NCI-H446 treated with DMSO at 0.1 percent for 48 hours (cell line): ENCODE results near the gene LRWD1.

ENCODE experiments used
- DNase-seq: peaks from one replicate; lab custom pipeline; 2025; lab: John Stamatoyannopoulos, UW

LRWD1 gene

DNA sequence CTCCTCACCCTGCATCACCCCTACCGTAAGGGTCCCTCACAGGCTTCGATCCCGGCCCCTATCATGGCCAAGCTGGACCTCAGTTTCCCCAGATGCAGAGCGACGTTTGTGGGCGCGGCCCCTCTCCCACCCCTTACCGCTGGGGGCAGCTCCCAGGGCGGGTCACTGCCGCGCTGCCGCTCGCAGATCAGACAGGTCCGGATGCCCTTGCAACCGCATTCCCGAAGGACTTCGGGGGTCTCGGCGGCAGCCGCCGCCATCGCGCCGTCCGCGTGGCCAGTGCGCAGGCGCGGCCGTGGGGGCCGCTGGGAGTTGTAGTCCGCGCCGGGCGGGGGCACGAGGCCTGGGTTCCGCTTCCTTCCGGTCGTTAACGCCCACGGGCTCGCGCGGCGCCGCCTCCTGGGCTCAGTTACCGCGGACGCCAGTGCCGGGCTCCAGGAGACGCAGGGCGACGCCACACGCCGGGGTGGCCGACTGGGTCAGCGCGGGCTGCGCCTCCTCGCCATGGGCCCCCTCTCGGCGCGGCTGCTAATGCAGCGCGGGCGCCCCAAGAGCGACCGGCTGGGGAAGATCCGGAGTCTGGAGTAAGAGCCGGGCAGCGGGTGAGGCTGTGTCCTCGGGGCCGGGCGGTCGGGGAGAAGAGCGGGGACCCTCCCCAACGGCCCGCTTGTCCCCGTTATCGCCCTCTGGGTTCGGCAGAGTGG, at the start of gene LRWD1, which contains the start of gene ALKBH4:
TSS of gene LRWD1 (plus strand) at position 408 of the 704 bp plus-strand sequence. CDS start at position 505, 97 bp downstream.
TSS of gene ALKBH4 (minus strand) at position 287 of the 704 bp plus-strand sequence. CDS start at position 260, 27 bp downstream.
- DNase-seq: peak; percentile 60

DNA sequence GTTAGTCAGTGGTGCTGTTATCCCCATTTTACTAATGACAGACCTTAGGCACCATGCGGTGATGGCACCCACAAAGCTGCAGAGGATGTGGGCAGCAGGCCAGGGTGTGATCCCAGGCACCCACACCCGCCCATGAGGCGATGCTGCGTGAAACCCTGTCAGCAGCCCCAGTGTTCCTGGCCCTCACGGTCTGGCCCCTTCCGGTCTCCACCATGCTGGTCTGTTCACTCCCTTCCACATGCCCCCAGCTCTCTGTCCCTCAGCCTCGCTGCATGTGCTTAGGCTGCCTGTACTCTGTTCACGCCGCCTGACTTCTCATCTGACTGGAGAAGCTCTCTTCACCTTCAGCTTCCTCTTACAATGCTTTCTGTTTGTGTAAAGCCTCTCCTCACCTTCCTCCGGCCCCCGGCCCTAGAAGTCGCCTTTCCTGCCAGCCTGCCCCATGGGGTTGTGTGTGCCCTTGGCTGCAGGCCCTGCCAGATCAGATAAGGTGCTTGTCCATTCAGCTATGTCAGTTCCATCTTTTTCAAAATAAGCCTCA, 49.0 kb upstream of the LRWD1 start:
- DNase-seq: no peak

DNA sequence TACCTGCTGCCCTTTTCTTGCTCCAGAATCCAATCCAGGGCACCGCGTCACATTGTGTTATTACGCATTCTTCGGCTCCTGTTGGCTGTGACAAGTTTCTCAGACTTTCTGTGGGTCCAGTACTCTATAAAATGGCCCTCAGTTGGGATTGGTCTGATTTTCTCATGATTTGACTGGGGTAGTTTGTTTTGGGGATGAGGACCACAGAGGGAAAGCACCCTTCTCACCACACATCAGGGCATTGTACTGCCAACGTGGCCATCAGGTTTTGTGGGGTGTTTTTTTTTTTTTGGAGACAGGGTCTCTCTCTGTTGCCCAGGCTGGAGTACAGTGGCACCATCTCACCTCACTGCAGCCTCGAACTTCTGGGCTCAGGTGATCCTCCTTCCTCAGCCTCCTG, 48.4 kb upstream of the LRWD1 start:
- DNase-seq: no peak

DNA sequence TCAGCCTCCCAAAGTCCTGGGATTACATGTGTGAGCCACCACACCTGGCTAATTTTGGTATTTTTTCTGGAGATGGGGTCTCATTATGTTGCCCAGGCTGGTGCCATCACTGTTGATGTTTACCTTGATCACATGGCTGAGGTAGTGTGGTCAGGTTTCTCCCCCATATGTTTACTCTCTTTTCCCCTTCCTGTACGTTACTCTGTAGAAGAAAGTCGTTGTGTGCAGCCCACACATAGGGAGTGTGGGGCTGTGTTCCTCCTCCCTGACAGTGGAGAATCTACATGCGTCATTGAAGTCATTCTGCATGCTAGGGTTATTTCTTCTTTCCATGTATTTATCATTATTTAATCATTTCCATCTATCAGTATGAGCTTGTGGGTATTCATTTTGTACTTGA, 47.7 kb upstream of the LRWD1 start:
- no peak for DNase-seq

DNA sequence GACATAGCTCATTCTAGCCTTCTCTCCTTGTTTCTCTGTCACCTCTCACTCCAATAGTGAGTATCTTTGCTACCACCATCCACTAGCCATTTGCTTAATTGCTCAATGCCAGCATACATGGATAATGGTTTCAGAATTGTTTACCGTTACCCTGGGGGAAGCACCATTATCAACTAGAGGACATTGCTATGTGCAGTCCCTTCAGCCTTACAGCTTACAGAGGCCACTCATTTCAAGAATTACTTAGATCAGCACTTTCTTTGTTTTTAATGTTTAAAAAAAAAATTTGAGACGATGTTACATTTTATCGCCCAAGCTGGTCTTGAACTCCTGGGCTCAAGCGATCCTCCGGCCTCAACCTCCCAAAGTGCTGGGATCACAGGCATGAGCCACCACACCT, 46.2 kb upstream of the LRWD1 start:
- no peak for DNase-seq

DNA sequence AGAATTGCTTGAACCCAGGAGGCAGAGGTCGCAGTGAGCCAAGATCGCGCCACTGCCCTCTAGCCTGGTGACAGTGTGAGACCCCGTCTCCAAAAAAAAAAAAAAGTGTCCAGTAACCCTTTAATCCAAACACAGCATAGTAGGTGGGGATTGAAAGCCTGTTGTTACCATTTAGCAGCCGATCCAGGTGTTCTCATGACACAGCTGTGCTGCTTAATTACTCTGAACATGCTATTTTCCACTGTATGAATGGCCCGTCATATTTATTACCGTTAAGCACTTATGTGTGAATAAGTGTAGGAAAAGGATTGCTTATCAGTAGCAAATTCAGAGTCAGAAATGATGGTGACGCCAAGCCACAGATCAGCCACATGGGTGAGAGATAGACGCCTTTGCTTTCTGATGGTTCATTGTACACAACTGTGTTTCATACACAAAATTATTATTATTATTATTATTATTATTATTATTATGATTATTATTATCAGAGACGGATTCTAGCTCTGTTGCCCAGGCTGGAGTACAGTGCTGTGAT, 43.0 kb upstream of the LRWD1 start:
- no peak for DNase-seq

DNA sequence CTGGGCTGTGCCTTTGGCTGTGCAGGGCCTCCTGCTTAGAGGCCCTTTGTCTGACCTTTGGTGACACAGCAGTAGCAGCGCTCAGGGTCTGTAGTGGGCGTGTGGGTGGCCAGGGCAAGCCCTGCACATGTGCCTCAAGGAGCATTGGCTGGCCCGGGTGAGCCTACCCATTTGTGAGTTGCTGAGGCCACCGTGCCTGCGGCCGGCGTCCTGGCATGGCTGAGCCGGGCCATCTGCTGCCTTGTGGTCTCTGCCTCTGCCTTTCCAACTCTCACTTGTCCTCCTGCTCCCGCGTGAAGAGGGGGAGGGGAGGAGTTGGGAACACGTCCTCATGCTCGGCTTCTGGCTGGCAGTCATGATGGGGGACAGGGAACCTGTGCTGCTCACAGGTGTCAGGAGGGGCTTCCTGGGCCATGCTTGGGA, 40.6 kb upstream of the LRWD1 start:
- no peak for DNase-seq

DNA sequence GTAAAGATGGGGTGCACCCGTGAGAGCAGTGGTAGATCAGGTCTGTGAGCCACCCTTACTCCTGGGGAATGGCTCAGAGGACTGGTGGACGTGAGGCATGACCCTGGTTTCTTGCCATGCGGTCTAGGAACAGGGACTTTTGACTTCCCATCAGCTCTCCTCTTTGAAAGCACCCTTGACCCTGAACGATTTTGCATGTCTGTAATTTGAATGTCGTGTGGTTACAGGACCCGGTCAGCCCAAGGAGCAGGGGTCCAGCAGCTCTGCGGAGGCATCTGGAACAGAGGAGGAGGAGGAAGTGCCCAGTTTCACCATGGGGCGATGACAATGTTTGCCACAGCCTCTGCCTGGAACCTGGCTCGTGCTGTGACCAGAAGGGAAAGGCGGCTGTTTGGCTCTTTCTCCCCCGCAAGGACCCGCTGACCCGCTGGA, 40.0 kb upstream of the LRWD1 start:
- DNase-seq: no peak

DNA sequence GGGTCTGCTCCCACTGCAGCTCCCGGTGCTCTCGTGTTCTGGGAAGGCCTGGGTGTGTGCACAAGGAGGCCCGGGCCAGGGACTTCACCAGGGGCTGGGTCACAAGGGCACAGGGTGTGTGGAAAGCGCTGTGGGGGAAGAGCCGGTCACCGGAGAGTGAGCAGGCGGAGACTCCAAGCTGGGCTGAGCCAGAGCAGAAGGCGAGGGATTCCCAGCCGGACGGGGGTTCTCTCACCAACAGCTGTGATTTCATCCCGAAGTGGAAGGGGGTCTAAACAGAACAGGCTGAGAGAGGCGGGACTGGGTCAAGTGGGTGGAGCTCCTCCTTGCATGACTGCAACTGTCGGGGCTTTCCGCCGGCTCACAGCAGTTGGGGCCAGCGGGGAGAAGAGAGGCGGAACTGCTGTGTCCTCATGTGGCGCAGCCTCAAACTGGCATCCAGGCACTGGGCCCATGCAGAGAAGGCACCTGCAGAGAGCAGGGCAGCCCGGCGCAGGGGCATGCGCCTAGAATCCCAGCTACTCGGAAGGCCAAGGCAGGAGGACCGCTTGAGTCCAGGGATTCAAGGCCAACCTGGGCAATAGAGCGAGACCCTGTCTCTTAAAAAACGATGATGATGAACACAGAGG, 39.0 kb upstream of the LRWD1 start:
- DNase-seq: no peak

DNA sequence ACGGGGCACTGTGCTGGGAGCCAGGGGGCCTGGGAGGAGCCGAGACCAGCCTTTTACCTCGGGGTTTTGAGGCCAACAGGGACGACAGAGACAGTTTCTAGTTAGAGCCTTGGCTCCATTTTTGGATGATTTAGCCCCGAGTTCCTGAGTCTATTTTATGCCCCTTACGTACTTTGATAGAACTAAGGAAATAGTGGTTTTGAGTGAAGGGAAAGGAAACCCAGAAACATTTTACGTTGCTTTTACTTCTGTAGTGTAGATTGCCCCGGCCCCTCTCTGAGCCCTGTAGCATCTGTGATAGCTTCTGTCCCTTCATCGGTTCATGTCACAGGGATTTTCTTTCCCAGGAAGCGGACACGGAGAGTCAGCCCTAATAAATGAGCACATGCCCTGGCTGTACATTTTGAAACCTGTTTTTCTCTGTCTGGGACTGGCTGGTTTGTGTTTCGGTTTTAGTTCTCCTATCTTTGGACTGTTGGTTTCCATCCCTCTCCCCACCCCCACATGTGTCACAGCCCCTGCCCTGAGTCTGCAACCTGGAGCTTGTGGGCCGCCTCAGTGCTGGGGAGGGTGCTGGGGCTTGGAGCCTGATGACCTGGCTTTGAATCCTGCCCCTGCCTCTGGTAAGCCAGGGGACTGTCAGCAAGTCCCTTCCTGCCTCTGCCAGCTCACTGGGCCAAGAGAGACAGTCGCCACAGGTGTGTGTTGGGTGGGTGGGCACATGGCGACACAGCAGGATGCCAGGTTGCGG, 38.3 kb upstream of the LRWD1 start:
- DNase-seq: no peak

DNA sequence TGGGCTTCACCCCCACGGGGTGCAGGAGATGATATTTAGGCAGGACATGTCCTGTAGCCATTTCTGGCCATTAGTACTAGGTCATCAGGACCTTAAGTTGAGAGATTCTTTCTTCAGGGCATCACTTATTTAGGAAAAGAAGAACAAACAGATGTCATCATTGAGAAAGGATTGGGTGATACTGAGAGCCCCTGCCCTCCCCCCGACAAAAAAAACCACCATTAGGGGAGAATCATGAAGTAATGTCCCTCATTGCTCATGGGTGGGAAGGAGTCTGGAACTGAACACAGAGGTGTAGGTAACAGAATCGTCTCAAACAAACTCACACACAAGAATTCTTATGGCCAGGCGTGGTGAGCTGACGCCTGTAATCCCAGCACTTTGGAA, 37.8 kb upstream of the LRWD1 start:
- no peak for DNase-seq

DNA sequence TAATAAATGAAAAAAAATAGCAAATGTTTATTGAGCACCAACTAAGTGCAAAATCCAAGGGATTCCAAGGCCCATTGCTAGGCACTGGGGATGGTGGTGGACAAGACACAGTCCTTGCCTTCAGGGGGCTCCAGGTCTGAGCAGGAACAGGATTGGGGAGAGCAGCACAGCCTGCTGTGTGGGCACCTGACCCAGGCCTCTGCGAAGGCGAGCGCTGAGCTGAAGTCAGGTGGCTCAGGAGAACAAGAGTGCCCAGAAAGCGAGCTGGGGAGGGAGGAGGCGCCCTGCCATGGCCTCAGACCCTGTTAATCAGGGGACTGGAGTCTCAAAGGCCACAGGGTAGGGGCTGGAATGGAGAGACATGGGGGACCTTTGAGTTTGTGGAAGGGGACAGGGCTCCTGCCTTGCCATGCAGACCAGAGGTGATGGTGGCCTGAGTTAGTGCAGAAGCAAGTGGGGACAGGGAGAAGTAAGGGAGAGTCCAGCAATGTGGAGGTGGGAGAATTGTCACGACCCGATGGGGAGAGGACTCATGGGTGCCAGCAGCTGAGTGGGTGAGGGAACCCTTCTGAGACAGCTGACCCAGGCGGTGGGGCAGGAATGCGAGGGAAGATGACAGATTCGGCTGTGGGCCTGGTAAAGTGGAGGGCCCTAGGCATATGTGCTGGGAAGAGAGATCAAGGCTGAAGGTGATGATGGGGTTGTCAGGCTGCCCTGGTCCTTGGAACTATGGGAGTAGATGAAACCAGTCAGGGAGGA, 35.5 kb upstream of the LRWD1 start:
- no peak for DNase-seq

DNA sequence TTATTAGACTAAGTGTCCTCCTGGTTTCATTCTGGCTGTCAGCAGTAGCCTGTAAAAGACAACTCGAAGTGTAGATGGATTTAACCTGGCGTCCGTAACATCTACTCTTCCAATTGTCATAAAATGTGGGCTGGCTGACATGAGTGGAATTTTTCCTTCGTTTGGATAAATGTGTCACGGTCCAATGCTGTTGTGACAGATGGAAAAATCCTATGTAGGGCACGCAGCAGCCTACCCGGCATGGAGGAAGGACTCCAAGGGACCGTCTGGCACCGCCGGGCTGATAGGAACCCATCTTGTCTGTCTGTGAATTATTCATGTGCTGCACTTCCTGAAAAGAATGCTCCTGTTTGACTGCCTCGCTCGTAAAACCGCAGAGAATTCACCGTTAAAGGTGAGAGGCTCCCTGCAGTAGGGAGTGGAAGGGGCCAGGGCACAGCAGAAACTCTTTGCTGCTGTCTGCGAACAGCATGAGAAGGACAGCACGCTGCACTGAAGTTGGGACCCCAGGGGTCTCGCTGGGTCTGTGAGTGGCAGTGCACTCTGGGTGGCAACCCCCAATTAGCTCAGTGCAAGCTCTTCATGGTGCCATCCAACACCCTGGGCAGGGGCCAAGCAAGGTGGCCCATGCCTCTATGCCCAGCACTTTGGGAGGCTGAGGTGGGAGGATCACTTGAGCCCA, 33.0 kb upstream of the LRWD1 start:
- DNase-seq: peak; percentile 2

DNA sequence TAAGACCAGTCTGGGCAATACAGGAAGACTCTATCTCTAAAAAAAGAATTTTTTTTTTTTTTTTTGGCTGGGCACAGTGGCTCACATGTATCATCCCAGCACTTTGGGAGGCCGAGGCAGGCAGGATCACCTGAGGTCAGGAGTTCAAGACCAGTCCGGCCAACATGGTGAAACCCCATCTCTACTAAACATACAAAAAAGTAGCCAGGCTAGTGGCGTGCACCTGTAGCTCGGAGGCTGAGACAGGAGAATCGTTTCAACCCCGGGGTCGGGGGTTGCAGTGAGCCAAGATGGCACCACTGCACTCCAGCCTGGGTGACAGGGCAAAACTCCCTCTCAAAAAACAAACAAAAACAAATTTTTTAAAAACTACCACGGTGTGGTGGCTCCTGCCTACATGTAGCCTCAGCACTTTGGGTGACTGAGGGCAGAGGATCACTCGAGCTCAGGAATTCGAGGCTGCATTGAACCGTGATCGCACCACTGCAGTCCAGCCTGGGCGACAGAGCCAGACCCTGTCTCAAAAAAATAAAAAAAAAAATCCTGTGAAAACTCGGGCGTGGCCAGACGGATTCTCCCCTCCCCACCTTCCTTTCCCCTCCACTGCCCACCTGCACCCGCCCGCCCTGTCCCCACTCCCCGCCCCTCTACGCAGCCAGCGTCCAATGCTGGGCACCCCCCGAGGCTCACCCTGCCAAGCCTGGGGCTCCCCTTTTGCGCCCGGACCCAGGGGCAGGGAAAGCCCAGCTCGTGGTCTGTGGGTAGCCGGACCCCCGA, 32.2 kb upstream of the LRWD1 start:
- no peak for DNase-seq

DNA sequence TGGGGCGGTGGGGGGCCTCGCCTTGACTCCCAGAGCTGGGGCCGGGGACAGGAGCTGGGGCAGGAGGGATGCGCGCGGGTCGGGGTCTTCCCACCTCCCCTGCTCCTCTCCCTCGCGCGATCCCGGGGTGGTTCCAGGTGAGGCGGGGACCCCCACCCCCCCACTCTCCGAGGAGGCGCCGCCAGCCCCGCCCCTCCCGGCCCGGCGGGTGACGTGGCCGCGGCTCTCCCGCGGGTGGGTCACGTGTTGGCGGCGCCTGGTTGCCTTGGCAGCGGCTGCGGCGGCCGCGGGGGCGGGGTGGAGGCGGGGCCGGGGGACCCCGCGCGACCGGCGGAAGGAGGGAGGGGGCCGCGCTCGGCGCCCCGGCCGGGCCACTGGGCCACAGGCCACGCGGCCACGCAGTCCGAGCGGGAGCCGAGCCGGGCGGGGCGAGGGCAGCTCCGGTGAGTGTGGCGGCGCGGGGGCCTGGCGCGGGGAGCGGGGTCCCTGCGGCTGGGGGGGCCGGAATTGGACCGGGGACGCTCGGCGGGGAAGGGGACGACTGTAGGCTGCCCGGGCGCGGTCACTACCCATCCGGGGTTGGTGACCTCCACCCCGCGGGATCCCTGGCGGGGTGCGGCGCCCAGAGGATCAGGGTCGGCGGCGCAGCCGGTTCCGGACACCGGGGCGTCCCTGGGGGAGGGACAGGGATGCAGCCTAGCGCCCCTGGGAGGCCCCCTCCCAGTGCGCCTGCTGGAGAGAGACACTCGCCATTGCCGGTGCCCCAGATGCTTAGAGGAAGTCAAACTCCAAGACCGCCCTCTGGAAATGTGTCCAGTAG, 31.4 kb upstream of the LRWD1 start, which contains the start of gene ORAI2:
TSS of gene ORAI2 (plus strand) at position 357 of the 820 bp plus-strand sequence. CDS start 5,382 bp downstream, outside the sequence.
- peak; percentile 7 for DNase-seq

DNA sequence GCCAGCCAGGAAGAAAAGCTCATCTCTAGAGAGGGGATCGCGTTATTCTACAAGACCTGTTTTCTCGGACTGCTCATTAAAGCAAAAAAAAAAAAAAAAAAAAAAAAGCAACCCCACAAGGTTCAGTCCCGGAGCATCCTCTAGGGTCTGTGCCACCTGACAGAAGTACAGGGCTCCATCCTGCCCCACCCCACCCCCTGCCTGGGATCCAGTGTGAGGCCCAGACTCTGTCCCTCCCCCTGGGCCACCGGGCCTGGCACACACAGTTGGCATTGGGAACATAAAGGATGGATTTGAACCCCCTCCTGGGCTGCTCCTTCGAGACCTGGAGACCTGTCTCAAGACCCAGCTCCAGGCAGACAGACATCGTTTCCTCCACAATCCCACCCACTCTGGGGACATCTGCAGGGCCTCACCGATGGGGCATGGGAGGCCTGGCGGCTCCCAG, 30.7 kb upstream of the LRWD1 start:
- no peak for DNase-seq

DNA sequence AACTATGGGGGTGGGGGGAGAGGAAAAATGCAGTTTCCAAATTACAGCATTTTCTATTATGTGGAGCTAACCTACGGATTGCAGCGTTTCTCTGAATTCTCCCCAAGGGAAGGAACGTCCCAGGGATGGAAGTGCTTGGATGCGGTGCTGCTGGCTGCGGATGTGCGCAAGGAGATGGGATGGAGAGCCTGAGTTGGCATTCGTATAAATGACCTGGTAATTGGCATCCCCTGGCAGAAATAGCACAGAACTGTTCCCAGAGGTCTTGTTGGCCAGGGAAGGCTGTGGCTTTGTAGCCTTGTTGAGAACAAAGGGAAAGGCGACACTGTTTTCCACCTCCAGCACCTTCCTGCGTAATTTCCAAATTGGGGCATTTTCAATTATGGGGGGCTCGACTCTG, 28.7 kb upstream of the LRWD1 start:
- no peak for DNase-seq

DNA sequence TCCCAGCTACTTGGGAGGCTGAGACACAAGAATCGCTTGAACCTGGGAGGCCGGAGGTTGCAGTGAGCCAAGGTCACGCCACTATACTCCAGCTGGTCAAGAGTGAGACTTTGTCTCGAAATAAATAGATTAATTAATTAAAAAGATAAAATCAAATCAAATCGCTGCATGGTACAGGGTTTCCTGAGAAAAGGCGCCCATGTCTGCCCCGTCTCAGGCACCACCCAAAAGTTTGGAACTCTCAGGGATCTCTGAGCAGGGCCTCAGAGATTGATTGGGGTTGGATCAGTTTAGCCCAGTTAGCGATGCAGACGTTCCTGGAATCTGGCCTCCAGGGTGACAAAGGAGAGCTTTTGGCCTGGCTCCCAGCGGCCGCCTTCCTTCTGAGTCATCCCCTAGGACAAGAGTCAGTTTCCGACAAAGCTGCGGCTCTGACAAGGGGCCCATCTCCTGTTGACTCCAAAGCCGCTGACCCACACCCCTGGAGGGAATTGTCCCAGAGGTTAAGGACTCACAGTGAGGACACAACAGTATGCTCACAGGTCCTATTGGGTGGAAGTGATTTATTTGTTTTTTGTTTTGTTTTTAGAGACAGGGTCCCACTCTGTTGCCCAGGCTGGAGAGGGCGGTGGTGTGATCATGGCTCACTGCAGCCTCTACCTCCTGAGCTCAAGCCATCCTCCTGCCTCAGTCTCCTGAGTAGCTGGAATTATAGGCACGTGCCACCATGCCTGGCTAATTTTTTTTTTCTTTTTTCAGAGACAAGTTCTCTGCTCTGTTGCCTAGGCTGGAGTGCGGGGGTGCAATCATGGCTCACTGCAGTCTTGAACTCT, 24.6 kb upstream of the LRWD1 start:
- DNase-seq: no peak
